ENCODE data around the gene ACADVL.

DNA sequence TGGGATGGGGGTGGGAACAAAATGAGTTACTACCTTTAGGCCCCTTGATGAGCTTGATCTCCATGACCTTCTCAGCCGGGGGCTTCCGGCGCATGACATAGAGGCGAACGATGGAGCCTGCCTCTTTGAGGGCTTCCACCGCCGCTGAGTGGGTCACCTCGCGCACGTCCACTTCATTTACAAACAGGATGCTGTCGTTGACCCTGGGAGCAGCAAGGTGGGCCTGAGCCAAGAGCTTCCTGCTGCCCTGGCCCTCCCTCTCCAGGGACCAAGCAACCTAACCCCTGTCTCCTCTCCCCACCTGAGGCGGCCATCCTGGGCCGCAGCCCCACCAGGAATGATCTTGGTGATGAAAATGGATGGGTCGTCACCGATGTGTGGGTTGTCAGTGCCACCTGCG is 16.3 kb upstream of the ACADVL start:
- TF ChIP-seq, protein P1, sequence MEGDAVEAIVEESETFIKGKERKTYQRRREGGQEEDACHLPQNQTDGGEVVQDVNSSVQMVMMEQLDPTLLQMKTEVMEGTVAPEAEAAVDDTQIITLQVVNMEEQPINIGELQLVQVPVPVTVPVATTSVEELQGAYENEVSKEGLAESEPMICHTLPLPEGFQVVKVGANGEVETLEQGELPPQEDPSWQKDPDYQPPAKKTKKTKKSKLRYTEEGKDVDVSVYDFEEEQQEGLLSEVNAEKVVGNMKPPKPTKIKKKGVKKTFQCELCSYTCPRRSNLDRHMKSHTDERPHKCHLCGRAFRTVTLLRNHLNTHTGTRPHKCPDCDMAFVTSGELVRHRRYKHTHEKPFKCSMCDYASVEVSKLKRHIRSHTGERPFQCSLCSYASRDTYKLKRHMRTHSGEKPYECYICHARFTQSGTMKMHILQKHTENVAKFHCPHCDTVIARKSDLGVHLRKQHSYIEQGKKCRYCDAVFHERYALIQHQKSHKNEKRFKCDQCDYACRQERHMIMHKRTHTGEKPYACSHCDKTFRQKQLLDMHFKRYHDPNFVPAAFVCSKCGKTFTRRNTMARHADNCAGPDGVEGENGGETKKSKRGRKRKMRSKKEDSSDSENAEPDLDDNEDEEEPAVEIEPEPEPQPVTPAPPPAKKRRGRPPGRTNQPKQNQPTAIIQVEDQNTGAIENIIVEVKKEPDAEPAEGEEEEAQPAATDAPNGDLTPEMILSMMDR (IDR thresholded peaks at IDR 0.05), result no peak
- TF ChIP-seq EP300 (IDR thresholded peaks at IDR 0.05), result no peak
- no peak for TF ChIP-seq POLR2AphosphoS5 (IDR thresholded peaks at IDR 0.05)
- no peak for TF ChIP-seq POLR2A (IDR thresholded peaks at IDR 0.05)
